Measurements from ENCODE around the gene CYREN.

Gene CYREN

GRCh38 chr7:135167365-135167917 is 3.1 kb downstream of the CYREN start:
- 84 to 92% methylated on average over 5 to 9 of the region's 12 CpGs for WGBS, 2 experiments (ENCODE audit: insufficient coverage in 2 of 2)

DNA sequence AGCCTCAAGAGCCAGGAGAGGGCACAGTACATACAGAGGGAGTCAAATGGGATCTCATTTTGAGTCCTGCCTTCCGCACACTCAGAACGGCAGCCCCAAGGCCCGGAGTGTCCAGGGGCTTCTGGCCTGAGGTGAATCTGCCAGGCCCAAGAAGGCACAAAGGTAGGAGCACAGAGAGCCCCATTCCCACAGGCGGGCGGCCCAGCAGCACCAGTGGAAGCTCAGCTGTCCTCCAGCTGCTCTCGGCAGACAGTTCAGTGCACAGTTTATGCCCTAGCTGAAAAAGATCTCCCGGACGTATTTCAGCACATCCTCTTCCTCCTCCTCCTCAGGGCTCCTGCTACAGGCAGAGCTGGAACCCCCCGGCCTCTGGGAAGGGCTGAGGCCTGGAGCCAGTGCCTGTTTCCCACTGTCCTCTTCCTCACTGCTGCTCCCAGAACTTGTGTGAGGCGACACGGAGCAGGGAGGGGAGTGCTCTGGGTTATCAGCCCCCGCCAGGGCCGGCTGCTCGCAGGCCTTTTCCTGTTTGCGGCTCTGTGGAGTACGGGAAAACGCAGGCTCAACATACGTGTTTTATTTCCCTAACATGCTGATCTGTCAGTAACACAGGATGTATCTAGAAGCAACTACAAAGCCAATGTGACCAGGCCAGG is 4.0 kb downstream of the CYREN start:
- peaks cover 10% of the 10 kb centered on the region for H3K9me3 ChIP-seq (ENCODE audit: control insufficient read depth, low read length)
- 94 to 99% methylated on average over 12 to 18 of the region's 18 CpGs for WGBS, 2 experiments (ENCODE audit: insufficient coverage in 2 of 2)

More at GRCh38 chr7:135167365-135167917, 3.1 kb downstream of the CYREN start:
- Histone ChIP-seq H3K27ac (ENCODE audit: low read depth, low read length, severe bottlenecking) (no peak overlapping the region), H3K4me3 (ENCODE audit: extremely low read depth, insufficient read depth, low read length, poor library complexity, severe bottlenecking) (no peak overlapping the region), H3K36me3 (ENCODE audit: control insufficient read depth, insufficient read depth, low read length) (peaks cover 59% of the 10 kb centered on the region), H3K4me1 (ENCODE audit: control insufficient read depth, insufficient read depth, low read length, poor library complexity, severe bottlenecking) (peaks cover 12% of the 10 kb centered on the region), H3K9me3 (ENCODE audit: control insufficient read depth, low read length) (peaks cover 5% of the 10 kb centered on the region)

GRCh38 chr7:135165862-135166261 is 4.6 kb downstream of the CYREN start:
- Histone ChIP-seq H3K36me3 (ENCODE audit: control insufficient read depth, insufficient read depth, low read length) (peaks cover 64% of the 10 kb centered on the region), H3K4me3 (ENCODE audit: extremely low read depth, insufficient read depth, low read length, poor library complexity, severe bottlenecking) (no peak overlapping the region), H3K27ac (ENCODE audit: low read depth, low read length, severe bottlenecking) (no peak overlapping the region), H3K4me1 (ENCODE audit: control insufficient read depth, insufficient read depth, low read length, poor library complexity, severe bottlenecking) (peaks cover 18% of the 10 kb centered on the region), H3K9me3 (ENCODE audit: control insufficient read depth, low read length) (peaks cover 10% of the 10 kb centered on the region)
- WGBS, 2 experiments (ENCODE audit: insufficient coverage in 2 of 2): 92 to 94% methylated on average over 2 of the region's 4 CpGs

More for the DNA sequence above, 4.0 kb downstream of the CYREN start:
- no peak overlapping the region for H3K27ac ChIP-seq (ENCODE audit: low read depth, low read length, severe bottlenecking)
- H3K4me1 ChIP-seq (ENCODE audit: control insufficient read depth, insufficient read depth, low read length, poor library complexity, severe bottlenecking): peaks cover 12% of the 10 kb centered on the region
- H3K4me3 ChIP-seq (ENCODE audit: extremely low read depth, insufficient read depth, low read length, poor library complexity, severe bottlenecking): no peak overlapping the region
- H3K36me3 ChIP-seq (ENCODE audit: control insufficient read depth, insufficient read depth, low read length): peaks cover 64% of the 10 kb centered on the region

- Histone ChIP-seq H3K9me3 (ENCODE audit: control insufficient read depth, low read length) (peaks cover 10% of the 10 kb centered on the region), H3K36me3 (ENCODE audit: control insufficient read depth, insufficient read depth, low read length) (peaks cover 64% of the 10 kb centered on the region), H3K4me1 (ENCODE audit: control insufficient read depth, insufficient read depth, low read length, poor library complexity, severe bottlenecking) (peaks cover 30% of the 10 kb centered on the region), H3K4me3 (ENCODE audit: extremely low read depth, insufficient read depth, low read length, poor library complexity, severe bottlenecking) (no peak overlapping the region), H3K27ac (ENCODE audit: low read depth, low read length, severe bottlenecking) (no peak overlapping the region)
- 89 to 92% methylated on average over 16 to 17 of the region's 18 CpGs for WGBS, 2 experiments (ENCODE audit: insufficient coverage in 2 of 2)
Measured at GRCh38 chr7:135164357-135165061, 6.0 kb downstream of the CYREN start.

GRCh38 chr7:135162382-135163001 is 8.0 kb downstream of the CYREN start:
- Histone ChIP-seq H3K36me3 (ENCODE audit: control insufficient read depth, insufficient read depth, low read length) (peaks cover 49% of the 10 kb centered on the region), H3K4me3 (ENCODE audit: extremely low read depth, insufficient read depth, low read length, poor library complexity, severe bottlenecking) (no peak overlapping the region), H3K4me1 (ENCODE audit: control insufficient read depth, insufficient read depth, low read length, poor library complexity, severe bottlenecking) (peaks cover 26% of the 10 kb centered on the region), H3K9me3 (ENCODE audit: control insufficient read depth, low read length) (peaks cover 14% of the 10 kb centered on the region), H3K27ac (ENCODE audit: low read depth, low read length, severe bottlenecking) (no peak overlapping the region)
- 100% methylated on average over 1 of the region's 2 CpGs; no CpG with 5 or more reads in 1 of the 2 experiments for WGBS, 2 experiments (ENCODE audit: insufficient coverage in 2 of 2)

- H3K4me1 ChIP-seq (ENCODE audit: control insufficient read depth, insufficient read depth, low read length, poor library complexity, severe bottlenecking): peaks cover 26% of the 10 kb centered on the region
- H3K36me3 ChIP-seq (ENCODE audit: control insufficient read depth, insufficient read depth, low read length): peaks cover 45% of the 10 kb centered on the region
- H3K27ac ChIP-seq (ENCODE audit: low read depth, low read length, severe bottlenecking): no peak overlapping the region
- no peak overlapping the region for H3K4me3 ChIP-seq (ENCODE audit: extremely low read depth, insufficient read depth, low read length, poor library complexity, severe bottlenecking)
- WGBS, 2 experiments (ENCODE audit: insufficient coverage in 2 of 2): 93 to 95% methylated on average over 5 to 6 of the region's 6 CpGs
- peaks cover 17% of the 10 kb centered on the region for H3K9me3 ChIP-seq (ENCODE audit: control insufficient read depth, low read length)
Measured at GRCh38 chr7:135161669-135162068, 8.8 kb downstream of the CYREN start.

- H3K4me1 ChIP-seq (ENCODE audit: control insufficient read depth, insufficient read depth, low read length, poor library complexity, severe bottlenecking): peaks cover 26% of the 10 kb centered on the region
- H3K9me3 ChIP-seq (ENCODE audit: control insufficient read depth, low read length): peaks cover 17% of the 10 kb centered on the region
- 78 to 81% methylated on average over 8 of the region's 9 CpGs for WGBS, 2 experiments (ENCODE audit: insufficient coverage in 2 of 2)
- H3K27ac ChIP-seq (ENCODE audit: low read depth, low read length, severe bottlenecking): peak overlapping the region; percentile 92
- H3K36me3 ChIP-seq (ENCODE audit: control insufficient read depth, insufficient read depth, low read length): peaks cover 38% of the 10 kb centered on the region
- H3K4me3 ChIP-seq (ENCODE audit: extremely low read depth, insufficient read depth, low read length, poor library complexity, severe bottlenecking): no peak overlapping the region
Measured at GRCh38 chr7:135160858-135161653, 9.5 kb downstream of the CYREN start.

DNA sequence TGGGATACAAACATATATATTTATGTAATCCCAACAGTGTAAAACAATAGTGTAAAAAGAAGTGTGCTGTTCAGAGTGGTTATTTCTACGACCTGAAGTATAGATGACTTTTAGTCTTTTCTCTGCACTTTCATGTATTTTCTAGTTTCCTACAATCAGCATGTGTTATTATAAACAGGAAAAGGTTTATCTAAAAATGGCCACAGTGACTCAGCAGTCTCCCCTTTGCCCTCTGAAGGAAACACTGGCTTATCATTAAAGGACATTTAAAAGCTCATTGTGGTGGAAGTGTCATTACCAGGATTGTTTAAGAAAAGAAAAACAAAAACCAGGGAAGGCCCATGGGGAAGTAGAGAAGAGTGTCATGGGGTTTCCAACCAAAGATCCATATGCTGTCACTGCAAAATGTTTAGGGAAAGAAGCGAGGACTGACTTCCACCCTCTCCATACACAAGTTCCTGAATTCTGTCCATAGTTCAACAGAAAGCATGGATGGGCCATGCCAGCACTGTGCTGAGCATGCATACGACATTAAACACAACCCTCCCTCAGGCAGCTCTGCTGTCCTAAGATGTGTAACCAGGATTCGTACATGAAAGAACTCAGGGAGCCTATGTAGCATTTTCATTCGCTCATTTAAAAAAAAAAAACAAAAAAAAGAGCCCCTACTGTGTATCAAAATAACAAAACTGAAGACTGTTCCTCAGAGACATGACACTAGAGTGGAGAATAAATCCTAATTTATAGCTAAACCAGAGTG is 10.2 kb downstream of the CYREN start:
- whole genome bisulfite sequencing, 2 experiments (ENCODE audit: insufficient coverage in 2 of 2): 72 to 93% methylated on average over 2 to 3 of the region's 5 CpGs
- no peak overlapping the region for H3K4me3 ChIP-seq (ENCODE audit: extremely low read depth, insufficient read depth, low read length, poor library complexity, severe bottlenecking)
- H3K36me3 ChIP-seq (ENCODE audit: control insufficient read depth, insufficient read depth, low read length): peaks cover 31% of the 10 kb centered on the region
- H3K27ac ChIP-seq (ENCODE audit: low read depth, low read length, severe bottlenecking): peak overlapping the region; percentile 92
- H3K4me1 ChIP-seq (ENCODE audit: control insufficient read depth, insufficient read depth, low read length, poor library complexity, severe bottlenecking): peaks cover 26% of the 10 kb centered on the region
- H3K9me3 ChIP-seq (ENCODE audit: control insufficient read depth, low read length): peaks cover 20% of the 10 kb centered on the region

DNA sequence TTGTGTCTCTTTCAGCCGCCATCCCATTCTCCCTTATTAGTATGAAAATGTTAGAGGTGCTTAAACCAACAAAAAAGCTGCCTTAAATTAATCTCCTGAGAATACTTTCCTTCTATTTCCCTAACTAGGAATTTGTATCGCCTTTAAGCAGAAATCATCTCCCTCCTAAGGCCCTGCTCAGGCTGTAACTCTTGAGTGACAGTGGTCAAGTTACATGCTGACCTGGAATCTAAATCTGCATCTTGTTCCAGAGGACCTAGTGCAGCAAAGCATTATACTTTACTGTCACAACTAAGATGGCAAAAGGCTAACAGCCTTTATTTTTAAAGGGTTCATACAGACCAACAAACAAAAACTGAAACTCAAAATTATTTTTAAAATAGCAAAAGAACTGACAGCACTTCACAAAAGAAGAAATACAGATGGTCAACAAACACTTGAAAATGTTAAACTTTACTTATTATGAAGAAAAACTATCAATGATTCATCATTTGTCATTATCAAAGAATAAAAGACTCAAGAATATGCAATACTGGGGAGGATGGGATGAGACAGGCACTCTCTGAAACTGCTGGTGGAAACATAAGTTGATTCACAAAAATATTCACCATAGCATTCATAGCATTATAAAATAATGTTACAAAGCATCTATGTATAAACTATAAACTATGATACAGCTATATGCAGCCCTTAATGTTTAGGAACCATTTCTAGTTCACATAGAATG is 11.0 kb downstream of the CYREN start:
- Histone ChIP-seq H3K4me1 (ENCODE audit: control insufficient read depth, insufficient read depth, low read length, poor library complexity, severe bottlenecking) (peaks cover 26% of the 10 kb centered on the region), H3K4me3 (ENCODE audit: extremely low read depth, insufficient read depth, low read length, poor library complexity, severe bottlenecking) (no peak overlapping the region), H3K9me3 (ENCODE audit: control insufficient read depth, low read length) (peaks cover 20% of the 10 kb centered on the region), H3K27ac (ENCODE audit: low read depth, low read length, severe bottlenecking) (peak overlapping the region; percentile 92), H3K36me3 (ENCODE audit: control insufficient read depth, insufficient read depth, low read length) (peaks cover 23% of the 10 kb centered on the region)
- WGBS, 2 experiments (ENCODE audit: insufficient coverage in 2 of 2): 100% methylated on average over 1 of the region's 2 CpGs

All from mesodermal cell (in vitro differentiated cells).